GM18507 (cell line): Measurements from ENCODE around the gene B3GAT1.

Experiments used
- DNase-seq: peaks from one replicate; pipeline ENCODE4 v3.0.0; 2011; ENCODE audit warnings: low read depth; ENCODE audit not compliant: insufficient read length; ENCODE audit errors: extremely low spot score
- FAIRE-seq: peaks from 2 replicates; lab custom pipeline; 2011; peaks lifted over from hg19 to GRCh38; lab: Jason Lieb, UNC

Gene B3GAT1

GRCh38 chr11:134443246-134443645 is 31.2 kb upstream of the B3GAT1 start:
- no peak for DNase-seq
- FAIRE-seq, result no peak

- DNase-seq, result no peak
- no peak for FAIRE-seq
Measured at GRCh38 chr11:134442246-134442645, 30.2 kb upstream of the B3GAT1 start.

GRCh38 chr11:134441706-134442105 is 29.7 kb upstream of the B3GAT1 start:
- DNase-seq (no peak), FAIRE-seq (no peak)

GRCh38 chr11:134441281-134441680 is 29.2 kb upstream of the B3GAT1 start:
- FAIRE-seq, result no peak
- DNase-seq, result no peak

GRCh38 chr11:134440851-134441250 is 28.8 kb upstream of the B3GAT1 start:
- no peak for FAIRE-seq
- DNase-seq, result no peak

- DNase-seq (no peak), FAIRE-seq (no peak)
Measured at GRCh38 chr11:134438542-134439537, 26.8 kb upstream of the B3GAT1 start.

GRCh38 chr11:134437821-134438220 is 25.8 kb upstream of the B3GAT1 start:
- FAIRE-seq (no peak), DNase-seq (no peak)

- DNase-seq (no peak), FAIRE-seq (no peak)
Measured at GRCh38 chr11:134436781-134437180, 24.7 kb upstream of the B3GAT1 start.

- FAIRE-seq, result no peak
- DNase-seq, result no peak
Measured at GRCh38 chr11:134433806-134434205, 21.8 kb upstream of the B3GAT1 start.

- FAIRE-seq (no peak), DNase-seq (no peak)
Measured at GRCh38 chr11:134433251-134433650, 21.2 kb upstream of the B3GAT1 start.

GRCh38 chr11:134432776-134433175 is 20.7 kb upstream of the B3GAT1 start:
- DNase-seq, result no peak
- FAIRE-seq, result no peak

- no peak for DNase-seq
Measured at GRCh38 chr11:134429106-134429505, 17.1 kb upstream of the B3GAT1 start.

GRCh38 chr11:134425816-134426536 is 13.9 kb upstream of the B3GAT1 start:
- no peak for DNase-seq
- no peak for FAIRE-seq

More at GRCh38 chr11:134429106-134429505, 17.1 kb upstream of the B3GAT1 start:
- FAIRE-seq, result no peak

- DNase-seq (no peak), FAIRE-seq (no peak)
Measured at GRCh38 chr11:134425413-134425812, 13.4 kb upstream of the B3GAT1 start.

- no peak for FAIRE-seq
Measured at GRCh38 chr11:134423106-134423505, 11.1 kb upstream of the B3GAT1 start.

GRCh38 chr11:134417871-134418840 is 6.1 kb upstream of the B3GAT1 start:
- FAIRE-seq (no peak), DNase-seq (no peak)

More at GRCh38 chr11:134423106-134423505, 11.1 kb upstream of the B3GAT1 start:
- DNase-seq, result no peak

GRCh38 chr11:134416726-134417125 is 4.7 kb upstream of the B3GAT1 start:
- no peak for DNase-seq
- FAIRE-seq, result no peak

GRCh38 chr11:134414766-134415765 is 3.0 kb upstream of the B3GAT1 start:
- no peak for FAIRE-seq

More at GRCh38 chr11:134414766-134415765, 3.0 kb upstream of the B3GAT1 start:
- DNase-seq, result no peak
